ENCODE results near the gene GRIN2A.
A peak's percentile ranks its signal among the peaks of the same experiment; 100 is the strongest.

The GRIN2A gene

DNA sequence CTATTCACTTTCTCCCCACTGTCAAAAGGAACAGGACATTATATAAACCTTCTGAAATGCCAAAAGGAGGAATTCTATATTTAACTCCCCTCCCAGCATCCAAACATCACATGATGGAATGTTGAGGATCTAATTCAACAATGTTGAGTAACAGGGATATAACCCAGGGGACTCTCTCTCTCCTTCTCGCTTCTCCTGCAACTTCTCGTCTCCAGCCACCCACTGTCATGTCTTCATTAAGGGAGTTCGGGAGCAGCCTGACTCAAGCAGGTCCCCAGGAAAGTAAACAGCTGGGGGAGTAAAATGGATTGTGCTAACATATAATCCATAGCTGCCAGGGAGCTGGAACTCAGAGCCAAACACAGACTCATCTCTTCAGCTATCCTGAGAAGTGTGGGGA lies 51.7 kb downstream of the GRIN2A start:
- peak; percentile 20 for DNase-seq (ENCODE audit: low spot score)

GRCh38 chr16:10128397-10129258 lies 53.6 kb downstream of the GRIN2A start:
- no peak for DNase-seq (ENCODE audit: low spot score)

GRCh38 chr16:10126686-10127085 lies 55.5 kb downstream of the GRIN2A start:
- peak; percentile 58 for DNase-seq (ENCODE audit: low spot score)

GRCh38 chr16:10123141-10123540 lies 59.1 kb downstream of the GRIN2A start:
- DNase-seq (ENCODE audit: low spot score), result no peak

DNA sequence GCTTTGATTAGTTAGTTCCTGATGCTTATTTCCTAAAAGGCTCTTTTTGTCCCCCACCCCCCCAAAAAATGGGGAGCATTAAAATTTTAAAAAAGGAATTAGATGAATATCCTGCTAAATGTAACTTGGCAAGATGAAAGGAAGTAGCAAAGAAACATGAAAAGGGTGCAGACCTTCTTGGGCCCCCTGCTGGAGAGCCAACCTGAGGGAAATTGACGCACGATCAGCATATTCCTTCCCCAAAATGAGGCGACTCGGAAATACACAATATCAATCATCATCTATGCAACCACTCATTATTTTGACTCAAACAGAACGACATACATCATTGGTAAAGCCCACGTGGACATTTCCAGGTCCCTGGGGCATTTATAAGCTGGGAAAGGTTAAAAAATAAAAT lies 59.7 kb downstream of the GRIN2A start:
- no peak for DNase-seq (ENCODE audit: low spot score)

DNA sequence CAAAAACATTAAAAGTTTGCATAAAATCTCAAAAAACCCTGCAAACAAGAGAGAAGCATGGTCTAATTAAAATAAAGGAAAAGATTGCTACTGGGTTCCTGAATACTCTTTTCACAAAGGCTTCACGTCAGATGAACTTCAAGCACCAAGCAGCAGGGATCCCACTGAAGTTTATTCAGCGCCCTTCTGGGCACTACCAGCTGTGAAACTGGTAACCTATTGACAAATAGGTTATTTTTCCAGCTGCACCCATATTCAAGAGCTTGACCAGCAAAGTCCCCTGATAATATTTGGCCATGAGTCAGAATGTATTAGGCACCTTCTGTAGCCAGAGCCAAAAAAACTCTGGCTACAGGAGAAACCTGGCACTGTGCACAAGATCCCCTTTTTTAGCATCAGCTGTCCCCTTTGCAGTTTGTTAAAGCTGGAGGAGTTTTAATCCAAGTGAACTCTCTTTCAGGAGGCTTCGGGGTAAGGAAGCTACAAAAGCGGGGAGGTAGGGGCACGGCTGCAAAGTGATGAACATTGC lies 60.3 kb downstream of the GRIN2A start:
- no peak for DNase-seq (ENCODE audit: low spot score)

DNA sequence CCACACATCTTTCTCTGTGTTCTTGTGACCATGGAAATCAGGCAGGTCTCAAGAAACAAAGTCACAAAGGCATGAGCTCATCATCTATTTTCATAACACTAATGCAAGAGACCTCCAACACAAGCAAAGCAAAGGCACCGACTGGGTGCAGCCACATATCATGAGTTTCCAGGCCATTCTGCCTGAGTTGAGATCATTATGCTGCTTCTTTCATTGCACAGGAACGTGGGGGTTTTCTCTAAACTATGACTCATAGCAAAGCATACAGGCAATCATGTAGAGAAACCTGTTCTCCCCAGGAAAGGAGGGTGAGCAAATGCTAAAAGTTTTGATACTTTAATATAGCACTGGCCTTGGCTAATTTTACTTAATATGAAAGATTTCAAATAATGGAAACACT lies 60.7 kb downstream of the GRIN2A start:
- DNase-seq (ENCODE audit: low spot score), result peak; percentile 54

GRCh38 chr16:10120953-10121352 lies 61.3 kb downstream of the GRIN2A start:
- DNase-seq (ENCODE audit: low spot score), result no peak

DNA sequence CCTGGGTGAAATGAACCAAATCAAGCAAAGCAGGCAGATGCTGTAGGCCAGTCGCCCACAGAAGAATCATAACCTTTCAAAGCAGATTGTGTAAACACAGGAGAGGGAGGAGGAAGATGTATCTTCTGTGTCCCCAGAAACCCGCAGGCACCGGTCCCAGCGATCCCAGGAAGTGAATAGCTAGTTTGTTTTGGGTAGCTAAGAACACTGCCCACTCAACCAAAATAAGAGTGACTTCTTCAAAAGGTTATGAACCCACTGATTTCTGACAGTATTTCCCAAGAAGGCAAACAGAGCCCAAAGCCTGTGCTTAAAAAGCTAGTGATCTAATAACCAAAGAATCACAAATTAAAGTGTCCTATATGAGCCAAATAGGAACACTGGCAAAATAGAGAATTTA lies 67.8 kb downstream of the GRIN2A start:
- peak; percentile 27 for DNase-seq (ENCODE audit: low spot score)

GRCh38 chr16:10113248-10113647 lies 69.0 kb downstream of the GRIN2A start:
- DNase-seq (ENCODE audit: low spot score), result no peak

DNA sequence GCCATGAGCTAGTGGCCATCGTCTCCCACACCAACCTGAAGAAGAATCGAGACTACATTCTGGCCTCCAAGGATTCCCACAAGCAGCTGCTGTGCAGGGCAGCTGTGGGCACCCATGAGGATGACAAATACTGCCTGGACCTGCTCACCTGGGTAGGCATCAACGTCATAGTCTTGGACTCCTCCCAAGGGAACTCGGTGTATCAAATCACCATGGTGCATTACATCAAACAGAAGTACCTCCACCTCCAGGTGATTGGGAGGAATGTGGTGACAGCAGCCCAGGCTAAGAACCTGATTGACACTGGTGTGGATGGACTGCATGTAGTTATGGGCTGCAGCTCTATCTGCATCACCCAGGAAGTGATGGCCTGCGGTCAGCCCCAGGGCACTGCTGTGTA lies 70.2 kb downstream of the GRIN2A start:
- DNase-seq (ENCODE audit: low spot score), result no peak

DNA sequence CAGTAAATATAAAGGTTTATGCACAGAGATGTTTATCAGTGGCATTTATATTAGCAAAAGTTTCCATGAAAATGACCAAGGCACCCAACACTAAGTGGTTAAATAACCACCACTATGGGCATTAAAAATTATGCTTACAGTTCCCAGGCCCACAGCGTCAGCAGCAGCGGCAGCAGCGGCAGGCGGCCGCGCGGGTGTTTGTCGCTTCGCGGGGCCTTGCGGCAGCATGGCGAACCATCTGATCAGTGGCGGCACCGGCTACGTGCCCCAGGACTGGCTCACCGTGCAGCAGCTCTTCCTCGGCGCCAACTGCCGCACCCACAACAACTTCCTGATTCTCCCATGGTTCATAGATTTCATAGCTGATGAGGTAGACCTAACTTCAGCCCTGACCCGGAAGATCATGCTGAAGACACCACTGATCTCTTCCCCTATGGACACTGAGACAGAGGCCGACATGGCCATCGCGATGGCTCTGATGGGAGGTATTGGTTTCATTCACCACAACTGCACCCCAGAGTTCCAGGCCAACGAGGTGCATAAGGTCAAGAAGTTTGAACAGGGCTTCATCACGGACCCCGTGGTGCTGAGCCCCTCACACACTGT lies 71.0 kb downstream of the GRIN2A start:
- no peak for DNase-seq (ENCODE audit: low spot score)

GRCh38 chr16:10110552-10110951 lies 71.7 kb downstream of the GRIN2A start:
- DNase-seq (ENCODE audit: low spot score), result no peak

DNA sequence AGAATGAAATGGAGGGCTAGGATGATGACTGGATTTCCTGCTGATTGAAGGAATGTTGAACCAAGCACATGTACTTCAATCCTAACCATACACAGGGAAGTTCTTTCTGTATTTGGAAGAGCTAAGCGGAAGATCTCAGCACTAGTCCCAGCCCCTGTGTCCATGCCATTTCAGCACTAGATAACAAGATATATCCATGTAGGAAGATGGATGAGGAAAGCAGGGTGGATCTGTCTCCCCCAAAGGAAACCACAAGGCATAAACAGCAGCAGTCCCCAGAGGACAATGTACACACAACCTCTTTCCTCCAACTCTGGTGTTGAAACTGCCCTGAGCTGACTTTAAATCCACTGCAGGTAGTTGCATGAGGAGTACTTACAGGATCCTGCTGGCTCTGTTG lies 75.1 kb downstream of the GRIN2A start:
- DNase-seq (ENCODE audit: low spot score), result no peak

- DNase-seq (ENCODE audit: low spot score), result no peak
Observed at GRCh38 chr16:10103700-10104099, 78.5 kb downstream of the GRIN2A start.

GRCh38 chr16:10103118-10103517 lies 79.1 kb downstream of the GRIN2A start:
- peak; percentile 41 for DNase-seq (ENCODE audit: low spot score)

DNA sequence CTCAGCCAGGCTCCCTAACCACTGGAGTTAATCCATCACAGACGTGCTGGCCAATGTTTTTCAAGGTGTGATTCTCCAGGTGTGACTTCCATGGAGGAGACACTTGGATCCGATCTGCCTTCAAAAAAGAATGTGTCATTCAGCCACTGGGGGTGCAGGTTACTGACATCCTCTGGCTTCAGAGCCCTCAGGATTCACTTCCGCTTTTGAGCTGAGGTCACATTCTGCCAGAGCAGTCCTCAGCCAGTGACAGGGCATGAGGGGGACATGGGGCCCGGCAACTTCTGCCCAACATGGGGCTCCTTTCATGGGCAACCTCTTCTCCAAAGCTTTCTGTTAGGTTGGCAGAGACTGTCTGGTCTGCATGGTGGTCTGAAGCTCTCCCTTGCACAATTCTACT lies 81.4 kb downstream of the GRIN2A start:
- DNase-seq (ENCODE audit: low spot score), result no peak

DNA sequence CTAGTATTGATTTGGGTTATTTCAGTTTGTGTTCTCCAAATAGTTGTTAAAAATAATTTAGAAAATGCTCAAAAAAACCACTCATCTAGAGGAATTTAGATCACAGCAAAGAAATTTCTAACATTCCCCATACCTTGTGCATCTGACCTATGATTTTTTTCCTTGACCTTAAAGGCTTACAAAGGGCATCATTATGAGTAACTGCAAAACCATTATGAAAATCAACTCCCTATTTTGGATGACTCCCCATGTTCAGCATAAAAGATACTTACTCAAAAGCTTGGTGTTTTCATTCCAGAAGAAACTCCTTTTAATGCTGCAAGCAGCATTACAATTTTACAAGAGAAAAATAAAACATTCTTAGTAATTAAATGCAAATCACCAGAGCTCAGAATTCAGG lies 83.2 kb downstream of the GRIN2A start:
- no peak for DNase-seq (ENCODE audit: low spot score)

GRCh38 chr16:10097271-10097670 lies 85.0 kb downstream of the GRIN2A start:
- no peak for DNase-seq (ENCODE audit: low spot score)

DNA sequence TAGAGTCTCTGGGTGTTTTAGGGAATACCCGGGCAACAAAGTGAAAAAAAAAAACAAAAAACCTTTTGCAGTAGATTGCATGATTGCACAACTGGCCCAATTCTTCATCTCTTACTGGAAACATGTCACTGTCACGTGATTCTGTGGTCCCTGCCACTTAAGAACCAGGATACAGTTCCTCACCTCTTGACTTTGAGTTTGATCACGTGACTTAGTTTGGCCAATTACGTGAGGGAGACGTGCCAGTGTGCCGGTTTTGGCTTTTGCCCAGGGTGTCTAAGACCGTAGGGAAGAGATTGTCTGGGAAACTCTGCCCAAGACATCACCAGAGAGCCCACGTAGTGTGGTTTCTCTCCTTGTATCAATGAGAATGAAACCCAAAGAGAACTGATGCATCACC lies 88.7 kb downstream of the GRIN2A start:
- DNase-seq (ENCODE audit: low spot score), result no peak

GRCh38 chr16:10090816-10091215 lies 91.4 kb downstream of the GRIN2A start:
- DNase-seq (ENCODE audit: low spot score), result no peak

DNA sequence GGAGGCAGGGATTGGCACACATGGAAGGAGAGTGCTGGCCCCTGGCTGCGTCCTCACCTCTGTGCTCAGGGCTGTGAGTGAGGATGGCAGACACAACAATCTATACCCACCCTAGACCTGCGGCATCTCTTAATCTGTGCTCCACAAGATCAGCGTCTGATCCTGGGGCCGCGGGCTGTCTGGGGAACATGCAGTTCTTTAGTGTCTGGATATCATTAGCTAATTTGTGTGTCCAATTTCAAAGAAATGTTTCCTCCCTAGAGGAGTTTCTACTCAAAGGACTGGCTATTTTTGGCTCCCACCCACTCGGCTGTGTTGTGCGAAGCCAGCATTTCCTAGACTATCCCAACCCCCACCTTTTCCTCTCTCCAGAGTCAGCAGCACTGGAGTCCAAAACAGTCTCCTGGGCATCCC lies 93.8 kb downstream of the GRIN2A start:
- no peak for DNase-seq (ENCODE audit: low spot score)

GRCh38 chr16:10087151-10087550 lies 95.1 kb downstream of the GRIN2A start:
- DNase-seq (ENCODE audit: low spot score), result no peak

GRCh38 chr16:10086620-10087019 lies 95.6 kb downstream of the GRIN2A start:
- DNase-seq (ENCODE audit: low spot score), result no peak
